CD4-positive, alpha-beta T cell (primary cell): Measurements from ENCODE around the gene GGTLC3. TPM values are rescaled to one million over a fixed set of nuclear protein-coding genes. Genes with fewer than 3 reads are reported as not detected.
"Not testable (repeated sequence)": the region's sequence is repeated elsewhere in the genome, so short reads cannot be mapped to it uniquely, and the experiment has no call there.

Experiments used
- ATAC-seq: fragments of 200-7000 bp; cut with Tn5 transposase; one replicate; pipeline ENCODE4 v1.10.0; 2022; ENCODE audit warnings: mild to moderate bottlenecking; ENCODE audit not compliant: poor library complexity
- CTCF ChIA-PET: fragments of 350-600 bp; sonication (Branson Sonifier 250); formaldehyde crosslinking; loops from one replicate; lab custom pipeline; 2021; ENCODE audit warnings: antibody characterized with exemption, inconsistent platforms; lab: Charles Lee
- POLR2A ChIA-PET: fragments of 350-600 bp; sonication (Branson Sonifier 250); formaldehyde crosslinking; loops from one replicate; lab custom pipeline; 2021; ENCODE audit warnings: antibody characterized with exemption, inconsistent platforms; lab: Charles Lee
- DNase-seq, 14 experiments: peaks; one replicate each; pipeline ENCODE4 v3.0.0-alpha.2; 2013 to 2020; ENCODE audit warnings: mixed read lengths in 2 of 14
- H3K27ac ChIP-seq, 2 donors: one replicate each; pipeline versions ENCODE4 v1.5.1 to v1.7.0; 2013; ENCODE audit warnings: low read length in 2 of 2, low read depth in 1 of 2, mild to moderate bottlenecking in 1 of 2
- H3K27me3 ChIP-seq, 2 experiments: 1 replicate in 1 of 2; 2 replicates in 1 of 2; pipeline versions ENCODE4 v1.6.1 to v1.7.0; 2013; ENCODE audit warnings: low read length in 2 of 2, control low read depth in 1 of 2, mild to moderate bottlenecking in 1 of 2, moderate library complexity in 1 of 2; ENCODE audit not compliant: insufficient read depth in 2 of 2, control insufficient read depth in 1 of 2
- H3K36me3 ChIP-seq: one replicate; pipeline ENCODE4 v1.6.1; 2013; ENCODE audit warnings: low read length, control low read depth; ENCODE audit not compliant: insufficient read depth
- H3K4me1 ChIP-seq: one replicate; pipeline ENCODE4 v1.6.1; 2013; ENCODE audit warnings: low read length, control low read depth; ENCODE audit not compliant: insufficient read depth
- H3K4me3 ChIP-seq: one replicate; pipeline ENCODE4 v1.5.1; 2013; ENCODE audit warnings: mild to moderate bottlenecking, low read length, moderate library complexity
- H3K9me3 ChIP-seq, 2 experiments: 1 replicate in 1 of 2; 2 replicates in 1 of 2; pipeline versions ENCODE4 v1.6.1 to v1.7.0; 2013; ENCODE audit warnings: low read length in 2 of 2, mild to moderate bottlenecking in 2 of 2, control low read depth in 1 of 2, moderate library complexity in 1 of 2; ENCODE audit not compliant: control insufficient read depth in 1 of 2, insufficient read depth in 1 of 2
- H3K27ac Mint-ChIP-seq: one replicate; pipeline ENCODE4 v1.8.0; 2020; ENCODE audit warnings: mixed read lengths
- H3K27me3 Mint-ChIP-seq: one replicate; pipeline ENCODE4 v1.8.0; 2021; ENCODE audit warnings: mixed read lengths
- H3K36me3 Mint-ChIP-seq: one replicate; pipeline ENCODE4 v1.8.0; 2021; ENCODE audit warnings: low read depth, mixed read lengths
- H3K4me1 Mint-ChIP-seq: one replicate; pipeline ENCODE4 v1.8.0; 2021; ENCODE audit warnings: low read depth, mixed read lengths
- H3K4me3 Mint-ChIP-seq: one replicate; pipeline ENCODE4 v1.8.0; 2020; ENCODE audit warnings: mild to moderate bottlenecking, mixed read lengths
- H3K9me3 Mint-ChIP-seq: one replicate; pipeline ENCODE4 v1.8.0; 2020; ENCODE audit warnings: mixed read lengths
- intact Hi-C, 2 experiments: fragments of 100-400 bp; cut with DNase I in 1 of 2; cut with micrococcal nuclease in 1 of 2; formaldehyde crosslinking; loops; one replicate each; pipeline versions ENCODE4 v1.15.1 to v1.9.0; 2023 to 2025; cut with DNase I, micrococcal nuclease
- total RNA-seq, 174 experiments: library from RNA in 2 of 174; stranded (reverse) in 2 of 174; gene quantifications; one replicate each; pipeline ENCODE4 v1.2.3 and lab custom pipeline; 2021 to 2026

Gene GGTLC3
- total RNA-seq, 2 experiments from 2014 or later, result 0.36 to 0.58 TPM

DNA sequence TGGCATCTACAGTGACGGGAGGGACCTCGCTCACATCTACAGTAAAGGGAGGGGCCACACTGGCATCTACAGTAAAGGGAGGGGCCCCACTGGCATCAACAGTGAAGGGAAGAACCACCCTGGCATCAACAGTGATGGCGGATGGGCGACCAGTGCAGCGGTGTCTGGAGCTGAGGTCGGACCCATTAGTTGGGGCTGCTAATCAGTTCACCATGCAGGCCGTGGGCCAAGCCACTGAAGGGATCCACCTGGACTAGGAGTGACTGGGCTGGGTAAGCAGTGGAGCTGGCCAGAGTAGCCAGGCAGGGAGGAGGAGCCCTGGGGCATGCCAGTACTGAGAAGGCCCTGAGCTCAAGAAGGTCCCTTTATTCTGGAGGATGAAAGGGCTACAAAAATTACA lies 33.1 kb upstream of the GGTLC3 start:
- H3K27me3 ChIP-seq, H3K36me3 Mint-ChIP-seq, H3K9me3 Mint-ChIP-seq, H3K4me3 ChIP-seq, H3K9me3 ChIP-seq, CTCF ChIA-PET, H3K27ac ChIP-seq, ATAC-seq, H3K4me3 Mint-ChIP-seq, DNase-seq, intact Hi-C loops, POLR2A ChIA-PET, H3K4me1 Mint-ChIP-seq, H3K4me1 ChIP-seq, H3K36me3 ChIP-seq, H3K27me3 Mint-ChIP-seq, H3K27ac Mint-ChIP-seq: not testable (repeated sequence)

DNA sequence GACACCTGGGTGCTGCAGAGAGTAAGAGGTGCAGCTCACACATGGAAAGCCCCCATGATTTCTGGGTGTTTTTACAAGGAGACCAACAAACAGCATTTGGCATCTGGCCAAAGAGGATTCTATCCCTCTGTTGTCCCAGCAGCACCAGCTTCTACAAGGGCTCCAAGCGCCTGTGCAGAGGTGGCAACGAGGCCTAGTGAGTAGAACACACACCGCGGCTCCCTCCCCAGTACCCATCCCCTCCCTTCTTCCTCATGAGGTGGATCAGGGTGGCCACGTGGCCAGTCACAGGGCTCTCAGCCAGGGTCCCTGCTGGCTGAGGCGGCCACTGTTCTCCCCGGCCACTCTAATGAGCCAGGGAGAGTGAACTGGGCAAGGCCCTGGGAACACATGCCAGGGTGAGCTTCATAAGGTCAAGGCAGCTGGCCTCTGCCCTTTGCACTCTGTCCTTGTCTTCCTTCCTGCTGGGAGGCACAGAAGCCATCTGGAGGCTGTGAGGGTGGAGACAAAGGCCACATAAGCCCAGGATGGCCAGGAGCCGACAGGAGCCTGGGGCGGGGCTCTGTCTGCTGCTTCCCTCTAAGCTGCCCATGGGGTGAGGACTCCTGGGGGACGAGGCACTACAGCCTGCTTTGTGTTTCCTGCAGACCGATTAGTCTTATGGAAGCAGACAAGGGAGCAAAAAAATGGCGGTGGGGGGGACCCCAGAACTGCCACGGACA lies 31.7 kb upstream of the GGTLC3 start:
- CTCF ChIA-PET, H3K4me1 Mint-ChIP-seq, H3K9me3 Mint-ChIP-seq, H3K27ac Mint-ChIP-seq, H3K27ac ChIP-seq, H3K36me3 Mint-ChIP-seq, H3K9me3 ChIP-seq, H3K36me3 ChIP-seq, ATAC-seq, H3K27me3 ChIP-seq, H3K4me3 ChIP-seq, H3K4me1 ChIP-seq, POLR2A ChIA-PET, H3K4me3 Mint-ChIP-seq, H3K27me3 Mint-ChIP-seq, DNase-seq, intact Hi-C loops: not testable (repeated sequence)

DNA sequence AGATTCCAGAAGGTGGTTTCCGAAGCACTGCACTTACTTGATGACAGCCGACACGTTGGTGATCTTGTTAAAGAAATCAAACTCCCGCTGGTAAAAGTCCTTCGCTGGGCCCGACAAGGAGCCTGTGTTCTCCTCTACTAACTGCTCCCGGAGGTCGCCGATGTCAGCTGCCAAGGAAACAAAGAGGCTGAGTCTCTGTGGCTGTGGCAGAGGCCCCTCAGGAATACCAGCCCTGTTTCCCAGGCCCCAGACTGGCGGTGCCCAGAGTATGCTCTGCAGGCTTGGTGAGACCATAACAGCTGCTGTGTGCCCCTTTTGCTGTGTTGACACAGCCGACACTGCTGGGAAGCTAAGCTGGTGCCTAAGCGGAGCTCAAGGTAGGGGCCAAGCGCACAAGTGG lies 26.7 kb upstream of the GGTLC3 start:
- DNase-seq, H3K9me3 ChIP-seq, H3K27me3 ChIP-seq, H3K4me3 Mint-ChIP-seq, intact Hi-C loops, H3K4me3 ChIP-seq, H3K27ac ChIP-seq, ATAC-seq, H3K9me3 Mint-ChIP-seq, H3K27me3 Mint-ChIP-seq, H3K36me3 Mint-ChIP-seq, H3K36me3 ChIP-seq, CTCF ChIA-PET, H3K4me1 ChIP-seq, POLR2A ChIA-PET, H3K27ac Mint-ChIP-seq, H3K4me1 Mint-ChIP-seq: not testable (repeated sequence)

DNA sequence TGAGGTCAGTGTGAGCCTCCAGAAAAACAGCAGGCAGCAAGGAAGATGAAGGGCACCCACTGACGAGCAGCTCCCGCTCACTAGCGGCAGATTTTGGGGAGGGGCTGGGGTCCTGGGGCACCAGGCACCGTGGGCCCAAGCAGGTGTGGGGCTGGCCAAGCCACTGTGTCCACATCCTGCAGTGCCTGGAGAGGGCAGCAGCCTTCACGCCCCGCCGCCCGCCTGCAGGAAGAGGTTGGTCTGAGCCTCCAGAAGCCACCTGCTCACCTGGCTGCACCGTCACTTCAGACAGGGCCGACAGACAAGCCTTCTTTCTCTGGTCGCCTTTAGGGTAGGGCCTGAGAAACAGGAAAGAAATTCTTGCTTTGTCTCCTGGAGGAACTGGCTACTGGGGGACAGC lies 25.4 kb upstream of the GGTLC3 start:
- H3K27me3 ChIP-seq, H3K4me3 ChIP-seq, DNase-seq, H3K4me1 Mint-ChIP-seq, POLR2A ChIA-PET, H3K36me3 ChIP-seq, H3K36me3 Mint-ChIP-seq, H3K9me3 Mint-ChIP-seq, H3K4me1 ChIP-seq, CTCF ChIA-PET, H3K27ac Mint-ChIP-seq, H3K27me3 Mint-ChIP-seq, ATAC-seq, H3K27ac ChIP-seq, H3K9me3 ChIP-seq, intact Hi-C loops, H3K4me3 Mint-ChIP-seq: not testable (repeated sequence)

DNA sequence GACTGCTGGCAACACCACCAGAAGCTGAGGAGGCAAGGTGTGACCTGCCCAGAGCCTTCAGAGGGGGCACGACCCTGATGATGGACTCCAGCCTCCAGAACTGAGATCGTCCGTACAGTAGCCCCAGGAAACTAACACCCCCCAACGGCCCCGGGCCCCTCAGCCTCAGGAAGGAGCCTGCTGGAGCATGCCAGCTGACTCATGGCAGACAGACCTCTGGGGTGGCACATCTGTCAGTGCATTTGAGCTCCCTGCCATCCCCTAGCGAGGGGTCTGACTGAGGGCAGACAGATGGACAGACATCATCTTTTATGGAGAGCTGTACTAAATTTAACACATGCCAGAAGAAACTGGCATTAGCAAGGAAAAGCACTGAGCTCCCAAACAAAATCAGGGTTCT lies 22.0 kb upstream of the GGTLC3 start:
- H3K9me3 ChIP-seq, DNase-seq, H3K4me1 ChIP-seq, CTCF ChIA-PET, H3K36me3 Mint-ChIP-seq, POLR2A ChIA-PET, H3K9me3 Mint-ChIP-seq, H3K27me3 Mint-ChIP-seq, H3K27me3 ChIP-seq, H3K36me3 ChIP-seq, H3K27ac ChIP-seq, H3K4me3 ChIP-seq, intact Hi-C loops, ATAC-seq, H3K4me3 Mint-ChIP-seq, H3K27ac Mint-ChIP-seq, H3K4me1 Mint-ChIP-seq: not testable (repeated sequence)

DNA sequence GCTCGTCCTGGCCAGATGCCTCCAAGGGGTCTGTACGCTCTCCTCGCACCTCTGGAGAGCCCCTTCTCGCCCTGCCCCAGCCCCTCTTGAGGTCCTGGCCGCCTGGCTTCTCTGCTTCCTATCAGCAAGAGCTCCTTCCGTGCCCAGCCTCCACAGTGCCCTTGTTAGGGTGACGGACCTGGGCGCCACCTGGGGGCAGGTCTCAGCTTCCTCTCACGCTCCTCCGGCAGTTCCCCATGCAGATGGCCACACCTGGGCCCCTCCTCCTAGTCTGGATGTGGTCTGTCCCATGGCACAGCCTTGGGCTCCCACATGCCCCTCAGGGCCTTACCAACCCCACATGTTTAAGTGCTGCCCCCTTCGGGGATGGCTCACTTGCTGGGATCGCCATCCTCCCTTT lies 16.4 kb upstream of the GGTLC3 start:
- H3K27me3 ChIP-seq, CTCF ChIA-PET, H3K27ac Mint-ChIP-seq, H3K4me1 ChIP-seq, H3K9me3 Mint-ChIP-seq, H3K4me3 ChIP-seq, H3K4me3 Mint-ChIP-seq, intact Hi-C loops, H3K36me3 Mint-ChIP-seq, H3K36me3 ChIP-seq, DNase-seq, POLR2A ChIA-PET, H3K27ac ChIP-seq, H3K27me3 Mint-ChIP-seq, H3K9me3 ChIP-seq, H3K4me1 Mint-ChIP-seq, ATAC-seq: not testable (repeated sequence)

DNA sequence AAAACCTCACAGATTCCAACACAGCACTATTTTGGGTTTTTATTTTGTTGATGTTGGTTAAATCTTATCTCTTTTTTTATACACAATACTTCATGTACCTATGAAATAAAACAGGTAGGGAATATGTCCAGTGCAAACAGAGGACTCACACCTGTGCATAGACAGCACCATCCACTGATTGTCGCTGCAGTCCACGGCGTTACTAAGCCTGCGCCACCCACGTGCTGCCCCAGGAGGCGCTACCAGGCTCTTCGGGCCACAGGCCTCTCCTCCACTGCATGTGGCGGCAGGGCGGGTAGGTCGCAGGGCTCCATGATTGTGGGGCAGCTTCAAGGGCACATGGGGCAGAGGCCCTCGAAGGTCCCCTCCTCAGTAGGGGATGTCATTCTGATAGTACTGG lies 15.7 kb upstream of the GGTLC3 start:
- H3K9me3 ChIP-seq, H3K36me3 Mint-ChIP-seq, H3K27me3 Mint-ChIP-seq, H3K4me1 Mint-ChIP-seq, H3K4me3 Mint-ChIP-seq, POLR2A ChIA-PET, H3K4me3 ChIP-seq, intact Hi-C loops, H3K27ac ChIP-seq, H3K27ac Mint-ChIP-seq, DNase-seq, H3K9me3 Mint-ChIP-seq, ATAC-seq, H3K36me3 ChIP-seq, H3K4me1 ChIP-seq, CTCF ChIA-PET, H3K27me3 ChIP-seq: not testable (repeated sequence)
